ENCODE results near the gene APOC4. TPM values are rescaled to one million over a fixed set of nuclear protein-coding genes. Genes with fewer than 3 reads are reported as not detected.

The APOC4 gene
- total RNA-seq, 2 donors from 2014 or later, result not detected

- Histone ChIP-seq H3K4me3 (no peak overlapping the region), H3K27me3 (replicated peaks; ENCODE audit: insufficient read depth) (peaks cover 5% of the 10 kb centered on the region), H3K27ac (no peak overlapping the region), H3K4me1 (replicated peaks) (no peaks in the 10 kb centered on the region), H3K9me3 (no peaks in the 10 kb centered on the region), H3K36me3 (no peaks in the 10 kb centered on the region)
- no peak for DNase-seq (ENCODE audit: low spot score)
- intact Hi-C loops (cut with DNase I), result loop anchor here (2.0 to 10.0 kb wide), 2 partner anchors 46 to 150 kb away; no protein-coding TSS in a partner anchor
- no peak for TF ChIP-seq CTCF (IDR thresholded peaks at IDR 0.05)
- no peak for TF ChIP-seq POLR2A (IDR thresholded peaks at IDR 0.05)
- no peak for TF ChIP-seq POLR2AphosphoS5 (IDR thresholded peaks at IDR 0.05)
- 71% methylated on average over 12 of the region's 12 CpGs for WGBS
These were observed 37.5 kb upstream of the APOC4 start for GRCh38 chr19:44904426-44904994.

GRCh38 chr19:44905437-44906160, 36.4 kb upstream of the APOC4 start, which contains the start of gene APOE:
Gene APOE, plus strand, starts transcription at chr19:44905796. Its CDS starts 829 bp downstream, at chr19:44906625.
- H3K27me3 ChIP-seq (replicated peaks; ENCODE audit: insufficient read depth), result peaks cover 5% of the 10 kb centered on the region
- H3K4me1 ChIP-seq (replicated peaks), result no peaks in the 10 kb centered on the region
- H3K36me3 ChIP-seq, result no peaks in the 10 kb centered on the region
- WGBS, result 2% methylated on average over 20 of the region's 20 CpGs
- no peak within 1 kb of the TSS for H3K4me3 ChIP-seq
- intact Hi-C loops (cut with DNase I), result loop anchor here (2.0 to 10.0 kb wide), 2 partner anchors 45 to 149 kb away; no protein-coding TSS in a partner anchor
- no peak within 1 kb of the TSS for H3K27ac ChIP-seq
- H3K9me3 ChIP-seq, result no peaks in the 10 kb centered on the region
- no peak for DNase-seq (ENCODE audit: low spot score)
- no peak for TF ChIP-seq CTCF (IDR thresholded peaks at IDR 0.05)
- TF ChIP-seq POLR2AphosphoS5 (IDR thresholded peaks at IDR 0.05), result no peak
- no peak for TF ChIP-seq POLR2A (IDR thresholded peaks at IDR 0.05)

GRCh38 chr19:44907613-44908012, 34.4 kb upstream of the APOC4 start:
- H3K9me3 ChIP-seq, result no peaks in the 10 kb centered on the region
- no peak for DNase-seq (ENCODE audit: low spot score)
- no peaks in the 10 kb centered on the region for H3K36me3 ChIP-seq
- intact Hi-C loops (cut with DNase I), result loop anchor here (10.0 kb wide), 1 partner anchor 147 kb away; no protein-coding TSS in a partner anchor
- peaks cover 5% of the 10 kb centered on the region for H3K27me3 ChIP-seq (replicated peaks; ENCODE audit: insufficient read depth)
- 93% methylated on average over 12 of the region's 12 CpGs for WGBS
- no peak overlapping the region for H3K4me3 ChIP-seq
- TF ChIP-seq POLR2AphosphoS5 (IDR thresholded peaks at IDR 0.05) (no peak), CTCF (IDR thresholded peaks at IDR 0.05) (no peak), POLR2A (IDR thresholded peaks at IDR 0.05) (no peak)
- no peak overlapping the region for H3K27ac ChIP-seq
- H3K4me1 ChIP-seq (replicated peaks), result no peaks in the 10 kb centered on the region

GRCh38 chr19:44908074-44908835, 33.8 kb upstream of the APOC4 start:
- Histone ChIP-seq H3K27ac (no peak overlapping the region), H3K36me3 (no peaks in the 10 kb centered on the region), H3K9me3 (no peaks in the 10 kb centered on the region), H3K27me3 (replicated peaks; ENCODE audit: insufficient read depth) (peaks cover 5% of the 10 kb centered on the region), H3K4me3 (no peak overlapping the region), H3K4me1 (replicated peaks) (no peaks in the 10 kb centered on the region)
- intact Hi-C loops (cut with DNase I), result loop anchor here (10.0 kb wide), 1 partner anchor 147 kb away; no protein-coding TSS in a partner anchor
- no peak for TF ChIP-seq CTCF (IDR thresholded peaks at IDR 0.05)
- no peak for TF ChIP-seq POLR2AphosphoS5 (IDR thresholded peaks at IDR 0.05)
- TF ChIP-seq POLR2A (IDR thresholded peaks at IDR 0.05), result no peak
- no peak for DNase-seq (ENCODE audit: low spot score)
- WGBS, result 95% methylated on average over 39 of the region's 46 CpGs

Data from prostate gland (tissue), 2 donors.